Fibroblast of mammary gland (primary cell): ENCODE measurements around the gene RAP2A.

Experiments
- DNase-seq: peaks from one replicate; pipeline ENCODE4 v3.0.0-alpha.2; 2010; ENCODE audit warnings: low read depth
- H3K4me3 ChIP-seq: 2 replicates; pipeline ENCODE4 v1.5.1; 2011; ENCODE audit warnings: low read depth, mild to moderate bottlenecking, low read length, moderate library complexity; ENCODE audit not compliant: control insufficient read depth
- TF ChIP-seq, protein P1 (sequence below): conservative IDR thresholded peaks from 2 replicates; pipeline ENCODE4 v1.5.1; 2011; ENCODE audit warnings: low read depth, low read length, inconsistent platforms; ENCODE audit not compliant: control insufficient read depth, insufficient read depth

Gene RAP2A

DNA sequence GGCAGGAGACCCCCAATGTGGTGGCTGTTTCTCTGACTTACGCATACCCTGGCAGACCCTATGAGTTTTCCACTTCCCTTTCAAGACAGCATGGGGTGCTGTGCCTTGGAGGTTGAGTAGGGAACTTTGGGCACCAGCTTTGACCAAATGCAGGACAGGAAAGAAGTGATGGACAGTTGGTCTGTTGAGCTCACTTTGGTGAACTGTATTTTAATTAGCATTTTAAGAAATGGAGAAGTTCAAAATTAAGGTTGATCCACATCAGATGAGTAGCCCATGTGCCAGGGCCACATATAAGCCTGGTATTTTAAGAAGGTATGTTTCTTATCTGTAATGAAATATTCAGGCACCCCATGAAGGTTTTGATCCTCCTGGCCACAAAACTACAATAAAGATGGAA lies 46.1 kb upstream of the RAP2A start:
- H3K4me3 ChIP-seq, result no peak overlapping the region
- TF ChIP-seq, protein P1, sequence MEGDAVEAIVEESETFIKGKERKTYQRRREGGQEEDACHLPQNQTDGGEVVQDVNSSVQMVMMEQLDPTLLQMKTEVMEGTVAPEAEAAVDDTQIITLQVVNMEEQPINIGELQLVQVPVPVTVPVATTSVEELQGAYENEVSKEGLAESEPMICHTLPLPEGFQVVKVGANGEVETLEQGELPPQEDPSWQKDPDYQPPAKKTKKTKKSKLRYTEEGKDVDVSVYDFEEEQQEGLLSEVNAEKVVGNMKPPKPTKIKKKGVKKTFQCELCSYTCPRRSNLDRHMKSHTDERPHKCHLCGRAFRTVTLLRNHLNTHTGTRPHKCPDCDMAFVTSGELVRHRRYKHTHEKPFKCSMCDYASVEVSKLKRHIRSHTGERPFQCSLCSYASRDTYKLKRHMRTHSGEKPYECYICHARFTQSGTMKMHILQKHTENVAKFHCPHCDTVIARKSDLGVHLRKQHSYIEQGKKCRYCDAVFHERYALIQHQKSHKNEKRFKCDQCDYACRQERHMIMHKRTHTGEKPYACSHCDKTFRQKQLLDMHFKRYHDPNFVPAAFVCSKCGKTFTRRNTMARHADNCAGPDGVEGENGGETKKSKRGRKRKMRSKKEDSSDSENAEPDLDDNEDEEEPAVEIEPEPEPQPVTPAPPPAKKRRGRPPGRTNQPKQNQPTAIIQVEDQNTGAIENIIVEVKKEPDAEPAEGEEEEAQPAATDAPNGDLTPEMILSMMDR, result no peak
- no peak for DNase-seq

DNA sequence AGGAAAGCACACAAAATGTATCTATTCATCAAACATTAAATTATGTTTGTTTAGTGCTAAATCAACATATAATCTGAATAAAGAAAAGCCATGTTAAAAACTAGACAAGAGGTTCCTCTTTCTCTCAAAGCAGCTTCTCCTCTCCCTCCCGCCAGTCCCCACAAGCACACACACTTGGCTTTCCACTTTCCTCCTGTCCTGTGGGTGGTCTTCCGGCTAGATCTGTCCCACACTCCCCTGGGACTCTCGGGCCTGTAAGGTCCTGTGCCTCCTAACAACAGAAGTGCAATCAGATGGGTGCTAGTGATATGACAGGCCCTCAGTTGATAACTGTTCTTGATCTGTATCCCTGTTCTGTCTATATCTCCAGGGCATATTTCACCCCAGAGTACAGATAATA lies 45.6 kb upstream of the RAP2A start:
- DNase-seq, result no peak
- TF ChIP-seq, protein P1, result no peak
- no peak overlapping the region for H3K4me3 ChIP-seq

DNA sequence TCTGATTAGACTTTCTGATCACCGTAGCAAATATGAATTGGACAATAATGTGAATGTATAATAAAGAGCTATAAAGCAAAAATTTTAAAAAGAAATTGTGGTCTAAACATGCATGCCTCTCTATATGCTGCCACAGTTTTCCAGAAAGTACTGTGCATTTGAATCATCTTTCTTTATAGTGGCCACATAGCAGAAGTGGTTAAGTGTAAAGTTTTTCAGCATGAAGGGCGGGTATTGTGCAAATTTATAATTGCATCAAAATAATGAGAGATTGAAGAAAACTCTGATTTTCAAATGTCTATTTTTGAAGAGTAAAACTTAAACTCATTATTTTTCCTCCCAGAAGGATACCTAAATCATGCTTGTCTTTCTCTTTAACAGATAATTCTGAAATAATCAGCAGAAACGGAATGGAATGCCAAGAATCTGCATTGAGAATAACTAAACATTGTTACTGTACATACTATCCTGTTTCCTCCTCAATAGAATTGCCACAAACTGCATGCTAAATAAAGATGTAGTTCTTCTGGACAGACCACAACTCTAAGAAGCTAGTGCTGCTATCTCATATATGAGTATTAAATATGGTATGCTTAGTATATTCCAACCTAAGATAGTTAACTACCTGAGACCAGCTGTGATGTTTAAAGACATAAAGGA lies 42.9 kb upstream of the RAP2A start:
- DNase-seq, result no peak
- TF ChIP-seq, protein P1, result no peak
- H3K4me3 ChIP-seq, result no peak overlapping the region

DNA sequence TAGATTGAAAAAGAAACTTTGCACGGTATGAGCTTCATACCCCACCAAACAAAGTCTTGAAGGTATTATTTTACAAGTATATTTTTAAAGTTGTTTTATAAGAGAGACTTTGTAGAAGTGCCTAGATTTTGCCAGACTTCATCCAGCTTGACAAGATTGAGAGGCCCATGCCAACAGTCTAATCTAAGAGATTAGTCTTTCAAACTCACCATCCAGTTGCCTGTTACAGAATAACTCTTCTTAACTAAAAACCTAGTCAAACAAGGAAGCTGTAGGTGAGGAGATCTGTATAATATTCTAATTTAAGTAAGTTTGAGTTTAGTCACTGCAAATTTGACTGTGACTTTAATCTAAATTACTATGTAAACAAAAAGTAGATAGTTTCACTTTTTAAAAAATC lies 41.9 kb upstream of the RAP2A start:
- DNase-seq, result no peak
- TF ChIP-seq, protein P1, result no peak
- no peak overlapping the region for H3K4me3 ChIP-seq

DNA sequence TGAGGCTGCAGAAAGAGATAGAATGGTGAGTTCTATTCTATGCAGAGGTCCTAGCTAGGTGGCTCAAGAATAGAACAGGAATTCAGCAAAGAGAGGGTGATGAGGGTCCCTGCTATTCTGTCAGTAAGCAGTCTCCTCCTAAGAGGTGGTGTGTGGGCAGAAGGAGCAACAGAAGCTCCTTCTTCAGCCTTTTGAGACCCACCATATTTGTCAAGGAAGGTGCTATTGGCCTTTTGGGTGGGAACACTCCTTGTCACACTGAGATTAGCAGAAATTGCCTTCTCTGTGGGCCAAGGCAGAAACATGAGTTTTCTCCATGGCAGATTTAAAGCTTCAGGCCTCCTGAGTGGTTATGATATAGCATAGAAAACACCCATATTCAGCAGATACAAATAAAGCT lies 39.4 kb upstream of the RAP2A start:
- H3K4me3 ChIP-seq, result no peak overlapping the region
- TF ChIP-seq, protein P1, result no peak
- DNase-seq, result no peak

DNA sequence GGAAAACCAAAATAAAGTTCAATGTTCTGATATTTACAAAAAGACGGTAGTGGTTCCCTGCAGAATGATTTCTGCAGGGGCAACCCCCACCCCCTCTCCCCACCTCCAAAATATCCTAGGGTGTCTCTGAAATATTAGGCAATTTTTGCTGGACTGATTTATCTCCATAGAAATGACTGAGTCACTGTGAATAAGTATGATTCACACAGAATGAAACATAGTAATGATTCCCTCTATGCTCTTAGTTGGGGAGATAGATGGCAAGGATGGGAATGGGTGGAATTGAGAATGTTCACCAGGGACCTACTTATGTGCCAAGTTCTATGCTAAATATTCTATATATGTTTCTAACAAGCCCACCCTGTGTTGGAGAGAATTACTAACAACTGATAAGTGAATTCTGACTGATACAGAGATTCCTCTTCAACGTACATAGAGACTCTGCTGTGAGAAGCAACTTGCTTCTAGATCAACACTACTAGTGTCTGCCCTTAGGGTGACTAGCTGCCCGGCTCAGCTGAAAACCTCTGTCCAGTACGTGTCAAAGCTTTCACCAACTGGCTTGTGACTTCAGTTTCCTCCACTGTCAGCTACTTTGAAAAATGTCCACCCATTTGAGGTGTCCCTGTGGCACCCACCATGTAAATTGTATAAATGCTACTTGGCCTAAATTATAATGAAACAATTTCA lies 38.4 kb upstream of the RAP2A start:
- DNase-seq, result peak; percentile 71
- H3K4me3 ChIP-seq, result no peak overlapping the region
- TF ChIP-seq, protein P1, result no peak
